DOHH2 (cell line): ENCODE measurements around the gene FAM107B.
A peak's percentile ranks its signal among the peaks of the same experiment; 100 is the strongest.
"Not testable (repeated sequence)": the region's sequence is repeated elsewhere in the genome, so short reads cannot be mapped to it uniquely, and the experiment has no call there.

Experiments used
- H3F3A ChIP-seq: fragments of 200-600 bp; sonication (generic), shearing (Covaris generic); 2 replicates; pipeline ENCODE4 v1.6.0; 2016; ENCODE audit warnings: antibody characterized with exemption, mild to moderate bottlenecking; ENCODE audit not compliant: control insufficient read depth, insufficient read depth
- H3K27ac ChIP-seq: fragments of 200-600 bp; sonication (generic); 2 replicates; pipeline ENCODE4 v1.5.1; 2014; ENCODE audit warnings: low read depth, mild to moderate bottlenecking, low read length, moderate library complexity
- H3K27me3 ChIP-seq: fragments of 200-600 bp; sonication (generic); 2 replicates; pipeline ENCODE4 v1.6.1; 2014; ENCODE audit warnings: mild to moderate bottlenecking, low read length, mixed read lengths; ENCODE audit not compliant: control insufficient read depth
- H3K36me3 ChIP-seq: fragments of 200-600 bp; sonication (generic); 2 replicates; pipeline ENCODE4 v1.6.1; 2014; ENCODE audit warnings: mild to moderate bottlenecking, low read length, moderate library complexity, mixed read lengths; ENCODE audit not compliant: control insufficient read depth
- H3K4me1 ChIP-seq: fragments of 200-600 bp; sonication (generic); 2 replicates; pipeline ENCODE4 v1.6.1; 2014; ENCODE audit warnings: mild to moderate bottlenecking, low read length, mixed read lengths; ENCODE audit not compliant: control insufficient read depth
- H3K4me2 ChIP-seq: fragments of 200-600 bp; sonication (generic); 2 replicates; pipeline ENCODE4 v1.6.0; 2014; ENCODE audit warnings: mild to moderate bottlenecking, low read length, moderate library complexity
- H3K4me3 ChIP-seq: fragments of 200-600 bp; sonication (generic); 2 replicates; pipeline ENCODE4 v1.5.1; 2014; ENCODE audit warnings: mild to moderate bottlenecking, low read length, mixed read lengths
- H3K79me2 ChIP-seq: fragments of 200-600 bp; sonication (generic); 2 replicates; pipeline ENCODE4 v1.6.1; 2014; ENCODE audit warnings: mild to moderate bottlenecking, low read length, mixed read lengths; ENCODE audit not compliant: control insufficient read depth
- H3K9me2 ChIP-seq: fragments of 200-600 bp; sonication (generic); replicated peaks from 2 replicates; pipeline ENCODE4 v1.6.1; 2014; ENCODE audit warnings: mild to moderate bottlenecking, low read length, mixed read lengths; ENCODE audit not compliant: control insufficient read depth
- H3K9me3 ChIP-seq: fragments of 200-600 bp; sonication (generic); 2 replicates; pipeline ENCODE4 v1.6.1; 2014; ENCODE audit warnings: antibody characterized with exemption, low read length, mixed read lengths; ENCODE audit not compliant: control insufficient read depth, insufficient read depth
- H4K20me1 ChIP-seq: fragments of 200-600 bp; sonication (generic); 2 replicates; pipeline ENCODE4 v1.6.0; 2014; ENCODE audit warnings: low read depth, mild to moderate bottlenecking, antibody characterized with exemption, low read length, moderate library complexity; ENCODE audit not compliant: control insufficient read depth, insufficient read depth
- CTCF ChIP-seq: fragments of 200-600 bp; sonication (generic); IDR thresholded peaks from one replicate; pipeline ENCODE4 v1.5.1; 2014; ENCODE audit warnings: antibody characterized with exemption, mild to moderate bottlenecking, low read depth, low read length; ENCODE audit not compliant: poor library complexity, severe bottlenecking
- EZH2phosphoT487 ChIP-seq: fragments of 200-600 bp; sonication (generic); IDR thresholded peaks from 2 replicates; pipeline ENCODE4 v1.6.1; 2017; ENCODE audit warnings: borderline replicate concordance, mild to moderate bottlenecking, antibody characterized with exemption, low read length, moderate library complexity, mixed read lengths

The FAM107B gene

GRCh38 chr10:14659626-14660196, 115.0 kb downstream of the FAM107B start:
- peak overlapping the region; percentile 76 for H3K4me2 ChIP-seq
- H3K79me2 ChIP-seq, result peaks cover 6% of the 10 kb centered on the region; the same call in 1 of the 2 replicates
- H3K4me1 ChIP-seq, result peaks cover 99% of the 10 kb centered on the region

GRCh38 chr10:14659137-14659536, 115.6 kb downstream of the FAM107B start:
- H4K20me1 ChIP-seq, H3K9me3 ChIP-seq, H3K79me2 ChIP-seq, H3K27me3 ChIP-seq, H3K9me2 ChIP-seq: not testable (repeated sequence)
- Histone ChIP-seq H3F3A (peaks cover 39% of the 10 kb centered on the region), H3K4me2 (peak overlapping the region; percentile 76), H3K4me1 (peaks cover 99% of the 10 kb centered on the region), H3K27ac (peak overlapping the region; percentile 97), H3K4me3 (peak overlapping the region; percentile 38), H3K36me3 (peaks cover 18% of the 10 kb centered on the region)

More at GRCh38 chr10:14659626-14660196, 115.0 kb downstream of the FAM107B start:
- Histone ChIP-seq H4K20me1 (no peaks in the 10 kb centered on the region), H3K9me3 (no peaks in the 10 kb centered on the region), H3K36me3 (peaks cover 18% of the 10 kb centered on the region), H3F3A (peaks cover 42% of the 10 kb centered on the region), H3K9me2 (no peaks in the 10 kb centered on the region), H3K27me3 (no peaks in the 10 kb centered on the region), H3K27ac (peak overlapping the region; percentile 97), H3K4me3 (peak overlapping the region; percentile 44)
- TF ChIP-seq CTCF, result no peak
- TF ChIP-seq EZH2phosphoT487, result no peak

GRCh38 chr10:14658331-14659127, 116.2 kb downstream of the FAM107B start:
- Histone ChIP-seq H3K9me2 (no peaks in the 10 kb centered on the region), H3K4me1 (peaks cover 99% of the 10 kb centered on the region), H3K4me2 (peak overlapping the region; percentile 76), H3K27ac (peak overlapping the region; percentile 97), H3F3A (peaks cover 40% of the 10 kb centered on the region), H4K20me1 (no peaks in the 10 kb centered on the region), H3K79me2 (peaks cover 9% of the 10 kb centered on the region; the same call in 1 of the 2 replicates), H3K9me3 (no peaks in the 10 kb centered on the region), H3K4me3 (peak overlapping the region; percentile 38), H3K27me3 (no peaks in the 10 kb centered on the region), H3K36me3 (peaks cover 18% of the 10 kb centered on the region)
- no peak for TF ChIP-seq CTCF
- no peak for TF ChIP-seq EZH2phosphoT487
